Spleen (tissue), 11 donors: Measurements from ENCODE around the gene HTR4. TPM values are rescaled to one million over a fixed set of nuclear protein-coding genes. Genes with fewer than 3 reads are reported as not detected.

Experiments used
- DNase-seq: peaks from one replicate; pipeline ENCODE4 v3.0.0-alpha.2; 2020
- H3K27ac ChIP-seq, 8 donors: fragments of 200-600 bp; sonication (generic) in 7 of 8; 1 replicate in 4 of 8; 2 replicates in 4 of 8; pipeline versions ENCODE4 v1.5.0 to v1.8.0; 2016 to 2021; ENCODE audit warnings: inconsistent platforms in 4 of 8, mild to moderate bottlenecking in 4 of 8, moderate library complexity in 1 of 8
- H3K27me3 ChIP-seq, 7 donors: fragments of 200-600 bp; sonication (generic) in 6 of 7; replicated peaks in 1 of 7; 1 replicate in 4 of 7; 2 replicates in 3 of 7; pipeline versions ENCODE4 v1.5.0 to v1.8.0; 2016 to 2021; ENCODE audit warnings: inconsistent platforms in 3 of 7, mild to moderate bottlenecking in 1 of 7
- H3K36me3 ChIP-seq, 6 donors: fragments of 200-600 bp; sonication (generic) in 5 of 6; 1 replicate in 4 of 6; 2 replicates in 2 of 6; pipeline versions ENCODE4 v1.5.0 to v1.8.0; 2016 to 2021; ENCODE audit warnings: inconsistent platforms in 2 of 6
- H3K4me1 ChIP-seq, 6 donors: fragments of 200-600 bp; sonication (generic) in 5 of 6; 1 replicate in 3 of 6; 2 replicates in 3 of 6; pipeline versions ENCODE4 v1.5.0 to v1.8.0; 2016 to 2021; ENCODE audit warnings: inconsistent platforms in 3 of 6
- H3K4me3 ChIP-seq, 8 donors: fragments of 200-600 bp; sonication (generic) in 7 of 8; 1 replicate in 4 of 8; 2 replicates in 4 of 8; pipeline versions ENCODE4 v1.5.0 to v1.8.0; 2016 to 2021; ENCODE audit warnings: inconsistent platforms in 4 of 8, mild to moderate bottlenecking in 4 of 8, moderate library complexity in 2 of 8
- H3K9me3 ChIP-seq, 8 donors: fragments of 200-600 bp; sonication (generic) in 7 of 8; 1 replicate in 4 of 8; 2 replicates in 4 of 8; pipeline versions ENCODE4 v1.5.0 to v1.8.0; 2016 to 2021; ENCODE audit warnings: inconsistent platforms in 4 of 8
- CTCF ChIP-seq, 11 experiments: fragments of 200-600 bp in 7 of 11; fragments of 450-650 bp in 4 of 11; sonication (generic) in 4 of 11; IDR thresholded peaks in 8 of 11; conservative IDR thresholded peaks in 3 of 11; 1 replicate in 7 of 11; 2 replicates in 4 of 11; pipeline versions ENCODE4 v1.4.0 to v1.8.0; 2016 to 2021; ENCODE audit warnings: antibody characterized with exemption in 11 of 11, inconsistent platforms in 4 of 11, mild to moderate bottlenecking in 1 of 11
- POLR2A ChIP-seq, 3 donors: fragments of 450-650 bp; IDR thresholded peaks; one replicate each; pipeline ENCODE4 v1.5.1; 2017; ENCODE audit warnings: antibody characterized with exemption in 3 of 3, mild to moderate bottlenecking in 1 of 3
- POLR2AphosphoS5 ChIP-seq, 3 donors: sonication (generic); formaldehyde crosslinking; IDR thresholded peaks; one replicate each; pipeline ENCODE4 v1.5.1; 2017; ENCODE audit warnings: antibody characterized with exemption in 3 of 3
- WGBS, 5 donors: extraction: QIAGEN DNeasy Blood & Tissue Kit in 3 of 5; methylation state at CpG; one replicate each; pipeline versions ENCODE4 v1.1.5 to v1.1.7; 2013 to 2018; 5-methylcytosine and 5-hydroxymethylcytosine counted together
- intact Hi-C: fragments of 100-400 bp; cut with DNase I; formaldehyde crosslinking; loops from one replicate; pipeline ENCODE4 v1.15.0; 2023; ENCODE audit warnings: low total_unique reads
- polyA plus RNA-seq, 3 donors: library from polyadenylated mRNA; stranded (reverse); fragments of 200-250 nt; gene quantifications; one replicate each; pipeline ENCODE4 v1.2.1, GENCODE V29; 2013
- total RNA-seq, 7 donors: library from RNA; depleted of rRNA in 3 of 7; stranded (reverse); fragments of >200 nt in 3 of 7; fragmentation: NEBNext Ultra II Directional in 4 of 7; extraction: Animal tissue kit (Norgen Biotek cat#: 25700) in 4 of 7; gene quantifications; one replicate each; pipeline versions ENCODE4 v1.1.0 to v1.2.1, GENCODE V29; 2016 to 2021
- donor health status: healthy with polysubstance abuse.
- donor health status: DM: no; HTN: no; CAD: no; lungs with moderate emphysema.
- donor health status: DM: no; HTN: no; CAD: no.
- donor health status: Bipolar disorder and iron deficiency.
- donor health status: healthy.
- donor health status: DM: no; HTN: no; CAD: no.
- donor health status: DM: yes; HTN: yes; CAD: no.

Gene HTR4
- total and polyA plus RNA-seq, 10 donors, result 0.03 to 0.79 (median 0.41) TPM; not detected in 5

GRCh38 chr5:148466236-148466580 is 188.1 kb downstream of the HTR4 start:
- TF ChIP-seq POLR2A (IDR thresholded peaks at IDR 0.05), result no peak
- TF ChIP-seq POLR2AphosphoS5 (IDR thresholded peaks at IDR 0.05), result no peak
- no peak for TF ChIP-seq CTCF (IDR thresholded peaks at IDR 0.05 in 8 of 11, conservative IDR thresholded peaks at IDR 0.05 in 3 of 11)
- Histone ChIP-seq H3K4me3 (no peak overlapping the region), H3K4me1 (peaks cover 0 to 9% (median 0%) of the 10 kb centered on the region in 6 donors), H3K27ac (peak overlapping the region in 2 of 8 donors; percentile 29 to 48), H3K27me3 (no peaks in the 10 kb centered on the region), H3K9me3 (no peaks in the 10 kb centered on the region), H3K36me3 (no peaks in the 10 kb centered on the region)
- 52 to 71% (median 57%) methylated on average over 4 of the region's 4 CpGs for WGBS, 5 donors
- intact Hi-C loops, result no loop called here
- no peak for DNase-seq

GRCh38 chr5:148465381-148466235 is 188.7 kb downstream of the HTR4 start:
- no peaks in the 10 kb centered on the region for H3K36me3 ChIP-seq
- 57 to 83% (median 67%) methylated on average over 4 of the region's 4 CpGs for WGBS, 5 donors

GRCh38 chr5:148459669-148460068 is 194.7 kb downstream of the HTR4 start:
- H3K27me3 ChIP-seq, result peaks cover 0 to 8% (median 0%) of the 10 kb centered on the region in 7 donors
- 55 to 76% (median 67%) methylated on average over 1 of the region's 1 CpG for WGBS, 5 donors
- no peaks in the 10 kb centered on the region for H3K4me1 ChIP-seq
- H3K4me3 ChIP-seq, result no peak overlapping the region
- no peaks in the 10 kb centered on the region for H3K36me3 ChIP-seq
- no peak for DNase-seq
- H3K27ac ChIP-seq, result no peak overlapping the region
- H3K9me3 ChIP-seq, result no peaks in the 10 kb centered on the region
- no peak for TF ChIP-seq POLR2AphosphoS5 (IDR thresholded peaks at IDR 0.05)
- TF ChIP-seq CTCF (IDR thresholded peaks at IDR 0.05 in 8 of 11, conservative IDR thresholded peaks at IDR 0.05 in 3 of 11), result no peak
- no peak for TF ChIP-seq POLR2A (IDR thresholded peaks at IDR 0.05)
- intact Hi-C loops, result no loop called here

More at GRCh38 chr5:148465381-148466235, 188.7 kb downstream of the HTR4 start:
- Histone ChIP-seq H3K4me3 (no peak overlapping the region), H3K4me1 (peaks cover 0 to 9% (median 0%) of the 10 kb centered on the region in 6 donors), H3K9me3 (no peaks in the 10 kb centered on the region), H3K27me3 (no peaks in the 10 kb centered on the region), H3K27ac (peak overlapping the region in 2 of 8 donors; percentile 29 to 48)
- DNase-seq, result no peak
- intact Hi-C loops, result no loop called here
- TF ChIP-seq POLR2A (IDR thresholded peaks at IDR 0.05) (no peak), CTCF (IDR thresholded peaks at IDR 0.05 in 8 of 11, conservative IDR thresholded peaks at IDR 0.05 in 3 of 11) (no peak), POLR2AphosphoS5 (IDR thresholded peaks at IDR 0.05) (no peak)
